H1 (cell line): ENCODE data around the gene IL6ST. TPM values are rescaled to one million over a fixed set of nuclear protein-coding genes. Genes with fewer than 3 reads are reported as not detected.

Experiments used
- CTCF ChIA-PET: fragments of 300-600 bp; sonication (Branson Sonifier 250); formaldehyde crosslinking; loops from one replicate; lab custom pipeline; 2021; ENCODE audit not compliant: partially characterized antibody; lab: Charles Lee
- POLR2A ChIA-PET: fragments of 300-600 bp; sonication (Branson Sonifier 250); formaldehyde crosslinking; loops from one replicate; lab custom pipeline; 2021; ENCODE audit warnings: inconsistent platforms; ENCODE audit not compliant: partially characterized antibody; lab: Charles Lee
- DNase-seq, 2 experiments: peaks; one replicate each; pipeline versions ENCODE4 v3.0.0 to v3.0.0-alpha.2; 2010 to 2022; ENCODE audit warnings: low spot score in 2 of 2, low read depth in 1 of 2, mixed read lengths in 1 of 2
- FAIRE-seq: peaks from 2 replicates; lab custom pipeline; 2011; peaks lifted over from hg19 to GRCh38; lab: Jason Lieb, UNC
- H2AFZ ChIP-seq: 2 replicates; pipeline ENCODE4 v1.8.1; 2012; ENCODE audit warnings: low read length, inconsistent platforms
- H2AK5ac ChIP-seq: 2 replicates; pipeline ENCODE4 v1.6.1; 2013; ENCODE audit warnings: low read depth, low read length
- H2BK120ac ChIP-seq: replicated peaks from 2 replicates; pipeline ENCODE3; 2013; ENCODE audit warnings: low read depth, low read length, inconsistent platforms
- H2BK12ac ChIP-seq: 2 replicates; pipeline ENCODE4 v1.6.1; 2013; ENCODE audit warnings: low read depth, low read length
- H2BK15ac ChIP-seq: 2 replicates; pipeline ENCODE4 v1.6.1; 2013; ENCODE audit warnings: low read length
- H2BK20ac ChIP-seq: 2 replicates; pipeline ENCODE4 v1.6.1; 2013; ENCODE audit warnings: low read length
- H2BK5ac ChIP-seq: 2 replicates; pipeline ENCODE4 v1.6.1; 2013; ENCODE audit warnings: low read depth, low read length
- H3K14ac ChIP-seq: 2 replicates; pipeline ENCODE4 v1.6.1; 2013; ENCODE audit warnings: inconsistent platforms; ENCODE audit not compliant: insufficient read length
- H3K18ac ChIP-seq: 2 replicates; pipeline ENCODE4 v1.6.1; 2013; ENCODE audit warnings: low read length; ENCODE audit errors: extremely low read depth
- H3K23ac ChIP-seq: 2 replicates; pipeline ENCODE4 v1.6.1; 2013; ENCODE audit warnings: inconsistent platforms; ENCODE audit not compliant: insufficient read length
- H3K23me2 ChIP-seq: 2 replicates; pipeline ENCODE4 v1.6.1; 2013; ENCODE audit warnings: low read depth, low read length
- H3K27ac ChIP-seq: 2 replicates; pipeline ENCODE4 v1.6.1; 2011; ENCODE audit warnings: low read depth, low read length, inconsistent platforms
- H3K27me3 ChIP-seq, 4 experiments: replicated peaks in 1 of 4; 1 replicate in 1 of 4; 2 replicates in 3 of 4; pipeline versions ENCODE4 v1.6.1 to v1.8.1; 2011 to 2013; ENCODE audit warnings: low read length in 3 of 4, mild to moderate bottlenecking in 3 of 4, inconsistent platforms in 2 of 4, mixed read lengths in 2 of 4, moderate library complexity in 1 of 4; ENCODE audit not compliant: control insufficient read depth in 3 of 4, insufficient read depth in 3 of 4; ENCODE audit errors: extremely low read depth in 1 of 4
- H3K36me3 ChIP-seq, 4 experiments: 2 replicates each; pipeline versions ENCODE4 v1.6.1 to v1.8.1; 2011 to 2013; ENCODE audit warnings: mild to moderate bottlenecking in 4 of 4, low read length in 3 of 4, moderate library complexity in 2 of 4, control low read depth in 1 of 4, inconsistent platforms in 1 of 4; ENCODE audit not compliant: insufficient read depth in 4 of 4, control insufficient read depth in 2 of 4
- H3K4ac ChIP-seq: replicated peaks from 2 replicates; pipeline ENCODE3; 2013; ENCODE audit warnings: low read length, low read depth, mixed read lengths, inconsistent platforms; ENCODE audit not compliant: insufficient read length
- H3K4me1 ChIP-seq, 4 experiments: replicated peaks in 1 of 4; 1 replicate in 1 of 4; 2 replicates in 3 of 4; pipeline versions ENCODE4 v1.6.1 to v1.8.1; 2011 to 2013; ENCODE audit warnings: low read length in 3 of 4, inconsistent platforms in 2 of 4, mixed read lengths in 1 of 4; ENCODE audit not compliant: insufficient read depth in 4 of 4, control insufficient read depth in 3 of 4
- H3K4me2 ChIP-seq, 2 experiments: 2 replicates each; pipeline versions ENCODE4 v1.6.1 to v1.8.1; 2011 to 2013; ENCODE audit warnings: low read depth in 2 of 2, low read length in 2 of 2, control low read depth in 1 of 2, inconsistent platforms in 1 of 2, mild to moderate bottlenecking in 1 of 2; ENCODE audit not compliant: insufficient read depth in 1 of 2
- H3K4me3 ChIP-seq, 4 experiments: fragments of 200-600, 300-600 bp in 1 of 4; sonication (generic), shearing (Covaris generic), sonication (Bioruptor Twin) in 1 of 4; 2 replicates each; pipeline versions ENCODE4 v1.5.1 to v1.8.1; 2011 to 2016; ENCODE audit warnings: low read length in 4 of 4, low read depth in 3 of 4, control low read depth in 2 of 4, inconsistent platforms in 2 of 4, mild to moderate bottlenecking in 2 of 4, mixed read lengths in 1 of 4, moderate library complexity in 1 of 4; ENCODE audit not compliant: insufficient read depth in 2 of 4; ENCODE audit errors: extremely low read depth in 1 of 4
- H3K56ac ChIP-seq: replicated peaks from 2 replicates; pipeline ENCODE3; 2013; ENCODE audit warnings: low read depth, mild to moderate bottlenecking, mixed read lengths, low read length, inconsistent platforms; ENCODE audit not compliant: insufficient read length
- H3K79me1 ChIP-seq: 2 replicates; pipeline ENCODE4 v1.6.1; 2013; ENCODE audit warnings: low read depth, low read length, control low read depth
- H3K79me2 ChIP-seq, 2 experiments: 2 replicates each; pipeline versions ENCODE4 v1.6.1 to v1.8.1; 2012 to 2013; ENCODE audit warnings: low read length in 2 of 2, mild to moderate bottlenecking in 2 of 2, inconsistent platforms in 1 of 2; ENCODE audit not compliant: insufficient read depth in 2 of 2, control insufficient read depth in 1 of 2
- H3K9ac ChIP-seq, 4 experiments: replicated peaks in 1 of 4; 1 replicate in 1 of 4; 2 replicates in 3 of 4; pipeline versions ENCODE4 v1.6.1 to v1.8.1; 2011 to 2013; ENCODE audit warnings: low read depth in 3 of 4, low read length in 3 of 4, control low read depth in 2 of 4, mild to moderate bottlenecking in 2 of 4, moderate library complexity in 2 of 4, inconsistent platforms in 1 of 4; ENCODE audit errors: extremely low read depth in 1 of 4
- H3K9me3 ChIP-seq, 2 experiments: 2 replicates each; pipeline versions ENCODE4 v1.6.1 to v1.8.1; 2012 to 2013; ENCODE audit warnings: mild to moderate bottlenecking in 2 of 2, moderate library complexity in 2 of 2, control low read depth in 1 of 2, inconsistent platforms in 1 of 2, low read depth in 1 of 2, low read length in 1 of 2, mixed read lengths in 1 of 2; ENCODE audit not compliant: insufficient read depth in 2 of 2
- H4K20me1 ChIP-seq, 2 experiments: replicated peaks in 1 of 2; 2 replicates each; pipeline versions ENCODE3 to v1.8.1; 2011 to 2013; ENCODE audit warnings: inconsistent platforms in 2 of 2, low read length in 2 of 2, mild to moderate bottlenecking in 1 of 2; ENCODE audit not compliant: insufficient read depth in 2 of 2, control insufficient read depth in 1 of 2
- H4K5ac ChIP-seq: 2 replicates; pipeline ENCODE4 v1.6.1; 2013; ENCODE audit warnings: low read length, low read depth, mixed read lengths, inconsistent platforms; ENCODE audit not compliant: insufficient read length
- H4K8ac ChIP-seq: 2 replicates; pipeline ENCODE4 v1.8.0; 2013; ENCODE audit warnings: mild to moderate bottlenecking, moderate library complexity, low read length, inconsistent platforms; ENCODE audit not compliant: insufficient read depth; ENCODE audit errors: extremely low read depth
- H4K91ac ChIP-seq: replicated peaks from 2 replicates; pipeline ENCODE3; 2013; ENCODE audit warnings: low read length, mixed read lengths, inconsistent platforms; ENCODE audit not compliant: insufficient read length
- GABPA ChIP-seq: IDR thresholded peaks from 2 replicates; pipeline ENCODE4 v1.6.1; 2011; ENCODE audit warnings: mild to moderate bottlenecking, low read length, moderate library complexity, borderline replicate concordance; ENCODE audit not compliant: insufficient read depth
- GTF2F1 ChIP-seq: IDR thresholded peaks from 2 replicates; pipeline ENCODE4 v1.6.1; 2012; ENCODE audit warnings: low read depth, low read length, improper control_type of control experiment, borderline replicate concordance
- NANOG ChIP-seq: IDR thresholded peaks from 2 replicates; pipeline ENCODE4 v1.6.1; 2011; ENCODE audit warnings: low read length, low read depth, mild to moderate bottlenecking, inconsistent platforms; ENCODE audit not compliant: insufficient read depth, poor library complexity, severe bottlenecking
- RXRA ChIP-seq: IDR thresholded peaks from 2 replicates; pipeline ENCODE4 v1.6.1; 2011; ENCODE audit warnings: low read depth, mild to moderate bottlenecking, low read length, moderate library complexity; ENCODE audit not compliant: insufficient read depth
- SUZ12 ChIP-seq: fragments of 200-600 bp; sonication (generic); IDR thresholded peaks from 2 replicates; pipeline ENCODE4 v1.6.1; 2012; ENCODE audit warnings: mild to moderate bottlenecking, inconsistent platforms, low read length, moderate library complexity, mixed read lengths
- TEAD4 ChIP-seq: IDR thresholded peaks from 2 replicates; pipeline ENCODE4 v1.6.1; 2012; ENCODE audit warnings: low read depth, low read length, inconsistent platforms, mixed read lengths
- WGBS, 2 experiments: shearing (Covaris generic) in 1 of 2; methylation state at CpG; one replicate each; pipeline versions ENCODE4 v1.1.6 to v1.1.7; 2013 to 2015; ENCODE audit warnings: low lambda C conversion rate in 2 of 2, mixed read lengths in 2 of 2, inconsistent platforms in 1 of 2, low coverage in 1 of 2, missing lambda C conversion rate in 1 of 2; ENCODE audit not compliant: insufficient replicate concordance in 2 of 2, insufficient coverage in 1 of 2, insufficient read length in 1 of 2; ENCODE audit errors: extremely low coverage in 1 of 2, missing lambda C conversion rate in 1 of 2; 5-methylcytosine and 5-hydroxymethylcytosine counted together
- polyA plus RNA-seq, 7 experiments: library from polyadenylated mRNA; depleted of rRNA in 3 of 7; stranded (reverse) in 5 of 7; unstranded in 2 of 7; fragments of >200 nt in 5 of 7; fragments of 200-250 nt in 2 of 7; gene quantifications; 1 replicate in 5 of 7; 2 replicates in 1 of 7; 4 replicates in 1 of 7; pipeline versions ENCODE4 v1.2.1 to v1.2.3, GENCODE V29; 2011 to 2013; ENCODE audit warnings: missing spikeins in 2 of 7, mixed read lengths in 2 of 7
- total RNA-seq: library from RNA; stranded (reverse); fragmentation: NEBNext Ultra II Directional; extraction: Animal tissue kit (Norgen Biotek cat#: 25700); gene quantifications from 2 replicates; pipeline ENCODE4 v1.2.1, GENCODE V29; 2021
- TF ChIP-seq, protein P1 (sequence below): IDR thresholded peaks from 2 replicates; pipeline ENCODE4 v1.6.1; 2012; ENCODE audit warnings: inconsistent platforms

IL6ST gene
- total and polyA plus RNA-seq, 2 of the 8 experiments (the other 6 are each of a cell fraction or from before 2014, with no cell fraction given), result 1.4 to 11.1 TPM

- 88% methylated on average over 5 of the region's 5 CpGs; no CpG with 5 or more reads in 1 of the 2 experiments for WGBS, 2 experiments
- Histone ChIP-seq H3K4me3 (no peak overlapping the region), H3K9ac (no peak overlapping the region), H4K8ac (peak overlapping the region; percentile 11), H3K4me2 (no peak overlapping the region), H2AK5ac (no peak overlapping the region), H3K79me2 (no peaks in the 10 kb centered on the region), H2AFZ (no peak overlapping the region), H2BK120ac (no peak overlapping the region), H2BK5ac (no peak overlapping the region), H3K4ac (no peak overlapping the region), H2BK15ac (no peak overlapping the region), H3K79me1 (no peaks in the 10 kb centered on the region), H3K27me3 (no peaks in the 10 kb centered on the region), H2BK12ac (no peak overlapping the region), H3K4me1 (no peaks in the 10 kb centered on the region; a peak in 1 of 7 replicates), H3K18ac (no peak overlapping the region), H3K23me2 (0 out of 2 replicates have a peak, but pooled peaks cover 2% of the 10 kb centered on the region), H4K5ac (no peak overlapping the region), H3K23ac (no peak overlapping the region), H3K27ac (no peak overlapping the region), H3K9me3 (no peaks in the 10 kb centered on the region), H4K91ac (no peak overlapping the region), H3K56ac (no peak overlapping the region), H3K36me3 (no peaks in the 10 kb centered on the region), H3K14ac (no peak overlapping the region), H2BK20ac (no peak overlapping the region), H4K20me1 (no peaks in the 10 kb centered on the region)
- POLR2A ChIA-PET, result no interaction called here
- DNase-seq (no peak), FAIRE-seq (no peak)
- CTCF ChIA-PET, result interaction anchor here (0.8 kb wide), 1 partner anchor 9 kb away, joined by 3 read pairs; no protein-coding TSS in a partner anchor
- TF ChIP-seq, protein P1, sequence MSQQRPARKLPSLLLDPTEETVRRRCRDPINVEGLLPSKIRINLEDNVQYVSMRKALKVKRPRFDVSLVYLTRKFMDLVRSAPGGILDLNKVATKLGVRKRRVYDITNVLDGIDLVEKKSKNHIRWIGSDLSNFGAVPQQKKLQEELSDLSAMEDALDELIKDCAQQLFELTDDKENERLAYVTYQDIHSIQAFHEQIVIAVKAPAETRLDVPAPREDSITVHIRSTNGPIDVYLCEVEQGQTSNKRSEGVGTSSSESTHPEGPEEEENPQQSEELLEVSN, result no peak
- TF ChIP-seq RXRA (no peak), GABPA (no peak), NANOG (no peak), GTF2F1 (no peak), TEAD4 (no peak), SUZ12 (no peak)
Observed at GRCh38 chr5:55917402-55918086, 77.2 kb downstream of the IL6ST start.
